ENCODE measurements around the gene MYO7B.
"Not testable (repeated sequence)": the region's sequence is repeated elsewhere in the genome, so short reads cannot be mapped to it uniquely, and the experiment has no call there.

MYO7B gene

GRCh38 chr2:127552846-127553245, 17.4 kb downstream of the MYO7B start:
- no peak for DNase-seq (ENCODE audit: low spot score)

DNA sequence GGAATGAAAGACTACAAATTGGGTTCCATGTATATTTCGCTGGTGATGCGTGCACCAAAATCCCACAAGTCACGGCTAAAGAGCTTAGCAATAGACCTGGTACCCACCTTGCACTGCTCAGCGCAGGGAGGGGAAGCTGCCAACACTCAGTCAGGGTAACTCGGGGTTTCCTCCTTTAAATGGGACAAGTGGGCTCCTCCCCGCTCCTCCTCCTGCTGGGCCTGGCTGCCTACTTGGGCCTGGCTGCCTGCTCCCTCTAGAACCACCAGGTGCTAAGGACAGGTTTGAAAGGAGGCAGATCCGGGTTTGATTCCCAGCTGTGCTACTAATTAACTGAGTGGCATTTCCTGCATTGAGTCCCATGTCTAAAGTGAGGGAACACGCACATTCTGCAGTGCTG, 23.4 kb downstream of the MYO7B start:
- no peak for DNase-seq (ENCODE audit: low spot score)

GRCh38 chr2:127559454-127559853, 24.0 kb downstream of the MYO7B start:
- DNase-seq (ENCODE audit: low spot score), result no peak

DNA sequence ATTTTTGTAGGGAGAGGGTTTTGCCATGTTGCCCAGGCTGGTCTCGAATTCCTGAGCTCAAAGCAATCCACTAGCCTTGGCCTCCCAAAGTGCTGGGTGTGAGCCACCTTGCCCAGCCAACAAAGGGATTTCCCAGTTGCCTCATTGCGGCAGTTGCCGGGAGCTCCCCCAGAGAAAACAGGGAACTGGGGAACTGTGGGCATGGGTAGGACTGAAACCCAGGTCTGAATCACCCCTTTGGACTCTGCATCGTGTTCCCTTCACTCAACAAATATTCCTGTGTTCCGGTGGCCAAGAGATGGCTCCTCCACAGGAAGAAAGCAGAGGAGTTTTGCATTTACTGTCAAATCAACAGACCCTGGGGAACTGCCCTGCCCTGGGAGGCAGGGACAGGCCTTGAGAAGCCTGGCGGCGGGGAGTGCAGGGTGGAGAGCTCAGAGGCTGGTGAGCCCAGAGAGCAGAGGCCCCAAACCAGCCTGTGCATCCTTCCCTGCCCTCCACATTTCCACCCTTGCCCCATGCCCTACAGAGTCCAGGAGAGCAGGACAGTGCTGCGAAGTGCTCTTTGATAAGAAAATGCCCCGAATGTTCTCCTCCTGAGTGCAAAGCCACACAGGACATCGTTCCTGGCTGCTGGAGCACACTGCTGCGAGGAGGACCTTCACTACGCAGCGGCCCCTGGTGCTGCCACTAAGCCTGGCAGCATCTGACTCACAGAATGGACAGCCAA, 24.9 kb downstream of the MYO7B start:
- no peak for DNase-seq (ENCODE audit: low spot score)

- no peak for DNase-seq (ENCODE audit: low spot score)
Observed at GRCh38 chr2:127560931-127561280, 25.4 kb downstream of the MYO7B start.

GRCh38 chr2:127561371-127561770, 25.9 kb downstream of the MYO7B start:
- DNase-seq (ENCODE audit: low spot score), result no peak

DNA sequence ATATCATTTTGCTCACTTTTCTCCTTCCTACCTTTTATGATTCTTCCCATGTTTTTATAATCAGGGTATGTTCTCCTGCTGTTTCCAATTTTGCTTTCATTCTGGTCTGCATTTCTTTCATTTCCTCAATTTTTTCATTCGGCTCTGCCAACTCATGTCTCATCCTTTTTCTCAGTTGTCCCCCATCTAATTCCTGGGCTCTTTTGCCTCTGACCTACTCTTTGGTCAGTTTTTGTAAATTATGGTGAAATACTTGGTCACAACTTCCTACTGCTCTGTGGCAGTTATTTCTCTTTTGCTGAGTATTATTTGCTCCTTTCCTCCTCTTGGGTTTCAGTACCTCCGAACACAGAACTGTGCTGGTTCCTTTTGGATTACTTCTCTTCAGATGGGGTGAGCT, 27.5 kb downstream of the MYO7B start:
- DNase-seq (ENCODE audit: low spot score), result no peak

GRCh38 chr2:127563458-127564428, 28.3 kb downstream of the MYO7B start:
- no peak for DNase-seq (ENCODE audit: low spot score)

- no peak for DNase-seq (ENCODE audit: low spot score)
Observed at GRCh38 chr2:127564429-127565260, 29.2 kb downstream of the MYO7B start.

DNA sequence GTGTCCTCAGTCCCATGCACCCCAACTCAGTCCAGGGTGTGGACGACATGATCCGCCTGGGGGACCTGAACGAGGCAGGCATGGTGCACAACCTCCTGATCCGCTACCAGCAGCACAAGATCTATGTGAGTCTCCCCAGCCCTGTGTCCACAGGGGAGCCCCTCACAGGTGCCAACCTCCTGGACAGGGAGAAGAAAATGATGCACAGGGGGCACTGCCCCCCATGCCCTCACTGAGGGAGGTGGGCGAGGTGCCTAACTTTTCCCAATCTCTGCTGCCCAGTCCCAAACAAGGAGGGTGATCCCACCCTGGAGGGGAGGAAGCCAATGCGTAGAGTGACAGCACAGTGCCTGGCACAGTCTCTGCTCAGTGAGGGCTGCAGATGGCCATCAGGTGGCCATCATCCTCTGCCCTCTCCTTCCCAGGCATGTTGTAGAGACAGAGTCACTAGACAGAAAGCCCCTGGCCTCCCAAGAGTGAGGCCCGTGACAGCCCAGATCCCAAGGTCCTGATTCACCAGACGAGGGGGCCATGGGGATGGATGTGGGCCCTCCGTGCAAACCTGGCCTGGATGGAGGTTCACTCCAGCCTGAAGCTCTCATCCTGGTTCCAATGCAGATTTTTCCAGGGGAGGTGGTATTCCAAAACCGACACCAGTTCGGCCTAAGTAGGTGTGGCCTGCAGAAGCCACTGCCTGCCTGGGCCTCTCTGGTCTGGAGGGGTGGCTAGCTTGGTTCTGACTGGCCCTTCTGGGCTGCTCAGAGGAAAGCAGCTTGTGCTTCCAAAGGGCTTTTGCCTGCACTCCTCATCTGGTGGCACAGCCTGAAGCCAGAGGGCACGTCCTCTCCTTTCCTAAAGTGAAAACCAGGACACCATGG, 30.0 kb downstream of the MYO7B start:
- no peak for DNase-seq (ENCODE audit: low spot score)

DNA sequence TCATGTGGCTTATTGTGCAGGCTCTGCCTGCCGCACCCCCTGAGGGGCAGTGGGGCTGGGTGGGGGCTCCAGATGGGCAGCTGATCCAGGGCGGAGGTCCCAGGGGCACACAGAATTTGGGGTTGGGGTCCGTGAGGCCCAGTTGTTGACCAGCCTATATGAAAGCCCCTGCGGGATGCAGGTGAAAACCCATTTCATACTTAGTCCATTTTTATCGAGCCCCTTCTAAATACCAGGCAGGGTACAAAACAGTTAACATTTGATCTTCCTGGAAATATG, 30.6 kb downstream of the MYO7B start:
- DNase-seq (ENCODE audit: low spot score), result no peak

GRCh38 chr2:127566576-127566975, 31.1 kb downstream of the MYO7B start:
- no peak for DNase-seq (ENCODE audit: low spot score)

- DNase-seq (ENCODE audit: low spot score), result no peak
Observed at GRCh38 chr2:127567351-127567854, 31.9 kb downstream of the MYO7B start.

DNA sequence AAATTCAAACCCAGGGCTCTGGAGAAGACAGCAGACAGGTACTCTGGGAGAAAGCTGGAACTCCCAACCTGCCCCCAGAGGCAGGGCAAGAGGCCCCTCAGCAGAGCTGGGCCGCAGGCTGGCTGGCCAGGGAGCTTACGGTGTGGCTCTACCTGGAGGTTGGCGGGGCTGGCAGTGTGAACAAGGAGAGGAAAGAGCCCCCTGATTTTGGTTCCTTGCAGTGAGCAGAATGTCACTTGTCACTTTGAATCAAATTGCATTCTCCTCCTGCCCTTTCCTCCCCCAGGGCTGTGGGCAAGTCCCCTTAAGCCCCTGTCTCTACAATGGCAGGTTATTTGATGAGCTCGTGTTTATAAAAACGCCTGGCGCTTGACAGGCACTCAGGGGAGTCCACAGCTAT, 32.6 kb downstream of the MYO7B start:
- DNase-seq (ENCODE audit: low spot score), result no peak

- DNase-seq (ENCODE audit: low spot score), result no peak
Observed at GRCh38 chr2:127569666-127570065, 34.2 kb downstream of the MYO7B start.

- DNase-seq (ENCODE audit: low spot score), result no peak
Observed at GRCh38 chr2:127570282-127571250, 35.1 kb downstream of the MYO7B start.

DNA sequence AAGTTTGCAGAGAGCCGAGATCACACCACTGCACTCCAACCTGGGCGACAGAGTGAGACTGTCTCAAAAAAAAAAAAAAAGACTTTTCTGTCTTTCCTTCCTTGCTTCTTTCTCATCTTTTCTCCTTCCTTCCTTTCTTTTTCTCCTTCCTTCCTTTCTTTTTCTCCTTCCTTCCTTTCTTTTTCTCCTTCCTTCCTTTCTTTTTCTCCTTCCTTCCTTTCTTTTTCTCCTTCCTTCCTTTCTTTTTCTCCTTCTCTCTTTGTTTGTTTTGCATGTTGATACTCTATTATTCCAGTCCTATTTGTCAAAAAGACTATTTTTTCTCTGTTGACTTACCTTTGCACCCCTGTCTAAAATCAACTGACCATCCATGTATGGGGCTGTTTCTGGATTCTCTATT, 36.9 kb downstream of the MYO7B start:
- DNase-seq (ENCODE audit: low spot score), result not testable (repeated sequence)

GRCh38 chr2:127572841-127573240, 37.4 kb downstream of the MYO7B start:
- no peak for DNase-seq (ENCODE audit: low spot score)

GRCh38 chr2:127573298-127573697, 37.8 kb downstream of the MYO7B start:
- DNase-seq (ENCODE audit: low spot score), result no peak

DNA sequence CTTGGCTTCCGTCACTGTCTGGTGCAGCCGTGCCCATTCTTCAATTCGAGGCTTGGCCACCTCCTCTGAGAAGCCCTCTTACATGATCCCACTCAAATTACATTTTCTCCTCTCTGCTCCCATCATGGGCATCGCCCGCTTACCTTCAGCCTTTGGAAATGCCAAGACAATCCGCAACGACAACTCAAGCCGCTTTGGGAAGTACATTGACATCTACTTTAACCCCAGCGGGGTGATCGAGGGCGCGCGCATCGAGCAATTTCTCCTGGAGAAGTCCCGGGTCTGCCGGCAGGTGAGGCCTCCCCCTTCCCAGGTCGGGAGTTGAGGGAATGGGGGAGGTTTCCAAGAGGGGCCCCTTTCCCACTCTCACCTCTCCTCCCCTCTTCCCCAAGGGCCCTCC, 38.3 kb downstream of the MYO7B start:
- DNase-seq (ENCODE audit: low spot score), result no peak
